Psoas muscle (tissue), 8 donors: Measurements from ENCODE around the gene AVL9. TPM values are rescaled to one million over a fixed set of nuclear protein-coding genes. Genes with fewer than 3 reads are reported as not detected.

ENCODE experiments used
- ATAC-seq, 4 donors: fragments of 200-7000 bp; cut with Tn5 transposase; one replicate each; pipeline ENCODE4 v1.9.1; 2020; ENCODE audit warnings: moderate library complexity in 3 of 4, mild to moderate bottlenecking in 2 of 4
- DNase-seq, 2 donors: peaks; one replicate each; pipeline ENCODE4 v3.0.0-alpha.2; 2020
- H3K27ac ChIP-seq: fragments of 200-600 bp; one replicate; pipeline ENCODE4 v1.8.0; 2022
- H3K27me3 ChIP-seq, 3 donors: fragments of 200-600 bp in 1 of 3; one replicate each; pipeline versions ENCODE4 v1.6.1 to v1.8.0; 2013 to 2022; ENCODE audit warnings: low read length in 2 of 3, mild to moderate bottlenecking in 2 of 3, moderate library complexity in 1 of 3; ENCODE audit not compliant: insufficient read depth in 3 of 3
- H3K36me3 ChIP-seq, 2 donors: fragments of 200-600 bp in 1 of 2; one replicate each; pipeline versions ENCODE4 v1.6.1 to v1.8.0; 2013 to 2022; ENCODE audit warnings: low read depth in 1 of 2, mild to moderate bottlenecking in 1 of 2, moderate library complexity in 1 of 2; ENCODE audit not compliant: insufficient read depth in 1 of 2
- H3K4me1 ChIP-seq: fragments of 200-600 bp; one replicate; pipeline ENCODE4 v1.8.0; 2022
- H3K4me3 ChIP-seq: fragments of 200-600 bp; one replicate; pipeline ENCODE4 v1.8.0; 2022; ENCODE audit warnings: mild to moderate bottlenecking
- H3K9me3 ChIP-seq: fragments of 200-600 bp; one replicate; pipeline ENCODE4 v1.8.0; 2022
- CTCF ChIP-seq: fragments of 200-600 bp; IDR thresholded peaks from one replicate; pipeline ENCODE4 v1.8.0; 2022; ENCODE audit warnings: antibody characterized with exemption
- WGBS, 3 donors: extraction: QIAGEN DNeasy Blood & Tissue Kit; methylation state at CpG; one replicate each; pipeline versions ENCODE4 v1.1.6 to v1.1.7; 2013; 5-methylcytosine and 5-hydroxymethylcytosine counted together
- intact Hi-C, 2 donors: fragments of 100-400 bp; cut with DNase I; formaldehyde crosslinking; loops; one replicate each; pipeline versions ENCODE4 v1.11.0 to v1.14.2; 2022
- polyA plus RNA-seq, 3 donors: library from polyadenylated mRNA; stranded (reverse); fragments of 200-250 nt; gene quantifications; one replicate each; pipeline ENCODE4 v1.2.3, GENCODE V29; 2013
- total RNA-seq, 4 donors: library from RNA; stranded (reverse); fragmentation: NEBNext Ultra II Directional in 2 of 4; extraction: Animal tissue kit (Norgen Biotek cat#: 25700) in 2 of 4; gene quantifications; one replicate each; pipeline versions ENCODE4 v1.2.1 to v1.2.4, GENCODE V29; 2021 to 2023
- donor health status: healthy with polysubstance abuse.
- donor health status: DM: no; HTN: no; CAD: no; lungs with moderate emphysema.
- donor health status: Bipolar disorder and iron deficiency.
- donor health status: healthy.
- donor health status: DM: yes; HTN: yes; CAD: no.
- donor health status: DM: no; HTN: no; CAD: no.
- donor health status: DM: no; HTN: no; CAD: no.
- donor health status: DM: yes; HTN: yes; CAD: no.

AVL9 gene
- total and polyA plus RNA-seq, 7 donors = 8.1 to 25.2 (median 18.9) TPM

- Histone ChIP-seq H3K27me3 (no peaks in the 10 kb centered on the region), H3K4me3 (no peak overlapping the region), H3K27ac (no peak overlapping the region), H3K36me3 (no peaks in the 10 kb centered on the region), H3K9me3 (no peaks in the 10 kb centered on the region), H3K4me1 (no peaks in the 10 kb centered on the region)
- intact Hi-C loops = no loop called here
- ATAC-seq (no peak), DNase-seq (no peak)
- no peak for TF ChIP-seq CTCF
- WGBS, 3 donors = 56 to 63% (median 58%) methylated on average over 5 of the region's 5 CpGs
These were observed 24.4 kb upstream of the AVL9 start for GRCh38 chr7:32470871-32471270.

- no peak for TF ChIP-seq CTCF
- no peak overlapping the region for H3K4me3 ChIP-seq
- WGBS, 3 donors = 70 to 81% (median 80%) methylated on average over 9 of the region's 9 CpGs
- H3K4me1 ChIP-seq = no peaks in the 10 kb centered on the region
- no peaks in the 10 kb centered on the region for H3K9me3 ChIP-seq
- no peak for ATAC-seq
- no peaks in the 10 kb centered on the region for H3K36me3 ChIP-seq
- H3K27me3 ChIP-seq = no peaks in the 10 kb centered on the region
- no peak overlapping the region for H3K27ac ChIP-seq
- DNase-seq = no peak
- intact Hi-C loops = no loop called here
These were observed 23.3 kb upstream of the AVL9 start for GRCh38 chr7:32472015-32472414.

GRCh38 chr7:32474008-32474407 is 21.3 kb upstream of the AVL9 start:
- Histone ChIP-seq H3K36me3 (no peaks in the 10 kb centered on the region), H3K4me3 (no peak overlapping the region), H3K4me1 (no peaks in the 10 kb centered on the region), H3K9me3 (no peaks in the 10 kb centered on the region), H3K27ac (no peak overlapping the region), H3K27me3 (no peaks in the 10 kb centered on the region)
- no peak for TF ChIP-seq CTCF
- ATAC-seq (no peak), DNase-seq (no peak)
- intact Hi-C loops = no loop called here
- 68 to 81% (median 72%) methylated on average over 1 of the region's 1 CpG for WGBS, 3 donors

- Histone ChIP-seq H3K27me3 (no peaks in the 10 kb centered on the region), H3K9me3 (no peaks in the 10 kb centered on the region), H3K4me3 (no peak overlapping the region), H3K27ac (no peak overlapping the region), H3K4me1 (no peaks in the 10 kb centered on the region), H3K36me3 (no peaks in the 10 kb centered on the region)
- 71 to 75% (median 73%) methylated on average over 3 of the region's 3 CpGs for whole genome bisulfite sequencing, 3 donors
- no peak for TF ChIP-seq CTCF
- DNase-seq (no peak), ATAC-seq (no peak)
- intact Hi-C loops = loop anchor here in 1 of 2 donors (5.0 kb wide), 1 partner anchor 265 kb away; no protein-coding TSS in a partner anchor
These were observed 18.3 kb upstream of the AVL9 start for GRCh38 chr7:32476816-32477648.

GRCh38 chr7:32477649-32477980 is 17.7 kb upstream of the AVL9 start:
- no peak for TF ChIP-seq CTCF
- Histone ChIP-seq H3K27ac (no peak overlapping the region), H3K27me3 (no peaks in the 10 kb centered on the region), H3K4me3 (no peak overlapping the region), H3K4me1 (no peaks in the 10 kb centered on the region), H3K36me3 (no peaks in the 10 kb centered on the region), H3K9me3 (no peaks in the 10 kb centered on the region)
- 87 to 92% (median 88%) methylated on average over 1 of the region's 1 CpG for WGBS, 3 donors
- intact Hi-C loops = loop anchor here in 1 of 2 donors (5.0 kb wide), 1 partner anchor 265 kb away; no protein-coding TSS in a partner anchor
- DNase-seq (no peak), ATAC-seq (no peak)
